Lower leg skin (tissue), 3 donors: Measurements from ENCODE around the gene MAGI2.

Experiments used
- CTCF ChIP-seq, 3 donors: fragments of 450-650 bp; IDR thresholded peaks; one replicate each; pipeline ENCODE4 v1.5.1; 2016; ENCODE audit warnings: antibody characterized with exemption in 3 of 3, mild to moderate bottlenecking in 3 of 3, moderate library complexity in 2 of 3
- POLR2A ChIP-seq, 2 donors: fragments of 450-650 bp; IDR thresholded peaks; one replicate each; pipeline ENCODE4 v1.6.1; 2016 to 2017; ENCODE audit warnings: antibody characterized with exemption in 2 of 2, mild to moderate bottlenecking in 1 of 2, moderate library complexity in 1 of 2

- no peak for TF ChIP-seq CTCF (IDR thresholded peaks at IDR 0.05)
- TF ChIP-seq POLR2A (IDR thresholded peaks at IDR 0.05) = no peak
Measured at GRCh38 chr7:78420001-78420400, 1033.5 kb downstream of the MAGI2 start.
